NCI-H526 treated with DMSO at 0.1 percent for 48 hours (cell line): Measurements from ENCODE around the gene WDR33.

ENCODE experiments used
- DNase-seq: peaks from one replicate; lab custom pipeline; 2025; lab: John Stamatoyannopoulos, UW

WDR33 gene

GRCh38 chr2:127655209-127656073 is 155.5 kb downstream of the WDR33 start:
- no peak for DNase-seq

GRCh38 chr2:127654838-127655175 is 156.2 kb downstream of the WDR33 start:
- no peak for DNase-seq

- DNase-seq, result no peak
Measured at GRCh38 chr2:127654084-127654837, 156.7 kb downstream of the WDR33 start.

- no peak for DNase-seq
Measured at GRCh38 chr2:127653421-127654083, 157.4 kb downstream of the WDR33 start.

- no peak for DNase-seq
Measured at GRCh38 chr2:127652786-127653357, 158.1 kb downstream of the WDR33 start.

GRCh38 chr2:127651971-127652550 is 158.9 kb downstream of the WDR33 start:
- DNase-seq, result no peak

- DNase-seq, result no peak
Measured at GRCh38 chr2:127651381-127651809, 159.6 kb downstream of the WDR33 start.
